ENCODE data around the gene NDUFA7.

DNA sequence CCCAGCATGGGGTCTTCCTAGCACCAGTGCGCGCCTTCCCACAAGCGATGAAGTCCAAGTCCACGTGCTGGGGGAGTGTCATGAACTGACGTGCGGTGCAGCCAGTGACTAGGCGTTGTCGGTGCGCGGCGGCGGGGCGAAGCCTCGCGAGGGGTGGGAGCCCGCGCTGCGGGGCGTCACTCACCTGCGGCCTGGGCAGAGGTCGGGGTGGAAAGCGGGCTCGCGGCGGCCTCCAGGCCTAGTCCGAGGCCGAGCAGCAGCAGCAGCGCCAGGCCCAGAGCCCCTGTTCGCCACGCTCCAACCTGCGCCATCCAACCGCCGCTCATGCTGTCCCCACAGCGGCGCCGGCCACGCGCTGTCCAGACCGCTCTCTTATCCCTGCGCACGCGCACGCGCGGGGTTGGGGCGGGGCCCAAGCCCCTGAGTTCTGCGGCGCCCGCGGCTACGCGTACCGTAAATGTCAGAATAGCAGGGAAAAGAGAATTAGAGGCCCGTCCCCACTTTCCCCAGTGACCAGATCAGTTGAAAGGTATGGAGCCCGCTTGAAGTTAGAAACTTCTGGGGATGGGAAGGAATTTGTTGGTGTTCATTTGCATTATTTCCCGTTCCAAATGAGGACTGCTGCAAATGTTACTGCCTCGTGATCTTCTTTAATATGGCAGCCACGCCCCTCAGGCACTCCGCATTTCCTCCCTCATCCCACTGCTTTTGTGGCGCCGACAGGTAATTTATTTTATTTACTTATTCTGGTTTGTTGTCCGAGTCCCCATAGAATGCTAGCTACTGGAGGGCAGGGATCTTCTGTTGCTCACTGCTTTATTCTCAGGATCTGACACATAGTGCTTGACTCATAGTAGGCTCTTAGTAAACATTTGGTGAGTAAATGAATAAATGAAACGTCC lies 13.0 kb downstream of the NDUFA7 start, which contains the start of gene CD320:
- TF ChIP-seq EZH2 (IDR thresholded peaks at IDR 0.05; ENCODE audit: insufficient read depth, low read length), result no peak
- TF ChIP-seq, protein P1, sequence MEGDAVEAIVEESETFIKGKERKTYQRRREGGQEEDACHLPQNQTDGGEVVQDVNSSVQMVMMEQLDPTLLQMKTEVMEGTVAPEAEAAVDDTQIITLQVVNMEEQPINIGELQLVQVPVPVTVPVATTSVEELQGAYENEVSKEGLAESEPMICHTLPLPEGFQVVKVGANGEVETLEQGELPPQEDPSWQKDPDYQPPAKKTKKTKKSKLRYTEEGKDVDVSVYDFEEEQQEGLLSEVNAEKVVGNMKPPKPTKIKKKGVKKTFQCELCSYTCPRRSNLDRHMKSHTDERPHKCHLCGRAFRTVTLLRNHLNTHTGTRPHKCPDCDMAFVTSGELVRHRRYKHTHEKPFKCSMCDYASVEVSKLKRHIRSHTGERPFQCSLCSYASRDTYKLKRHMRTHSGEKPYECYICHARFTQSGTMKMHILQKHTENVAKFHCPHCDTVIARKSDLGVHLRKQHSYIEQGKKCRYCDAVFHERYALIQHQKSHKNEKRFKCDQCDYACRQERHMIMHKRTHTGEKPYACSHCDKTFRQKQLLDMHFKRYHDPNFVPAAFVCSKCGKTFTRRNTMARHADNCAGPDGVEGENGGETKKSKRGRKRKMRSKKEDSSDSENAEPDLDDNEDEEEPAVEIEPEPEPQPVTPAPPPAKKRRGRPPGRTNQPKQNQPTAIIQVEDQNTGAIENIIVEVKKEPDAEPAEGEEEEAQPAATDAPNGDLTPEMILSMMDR (IDR thresholded peaks at IDR 0.05; ENCODE audit: insufficient read depth, low read depth, low read length), result no peak
